ENCODE results near the gene TXNRD2.
"Not testable (repeated sequence)": the region's sequence is repeated elsewhere in the genome, so short reads cannot be mapped to it uniquely, and the experiment has no call there.

Gene TXNRD2

GRCh38 chr22:19935123-19935718, 6.4 kb downstream of the TXNRD2 start:
- not testable (repeated sequence) for H3K36me3 ChIP-seq (ENCODE audit: control insufficient read depth, insufficient read depth, low read length); H3K27ac ChIP-seq (ENCODE audit: low read depth, low read length); H3K4me3 ChIP-seq (ENCODE audit: low read depth, low read length); H3K4me1 ChIP-seq (ENCODE audit: control insufficient read depth, insufficient read depth, low read length); H3K9me3 ChIP-seq (ENCODE audit: control insufficient read depth, insufficient read depth, low read length); H3K9ac ChIP-seq (ENCODE audit: low read depth, low read length); H3K27me3 ChIP-seq (ENCODE audit: control insufficient read depth, insufficient read depth, low read length)

GRCh38 chr22:19933341-19934241, 8.0 kb downstream of the TXNRD2 start:
- Histone ChIP-seq H3K27me3 (ENCODE audit: control insufficient read depth, insufficient read depth, low read length) (no peaks in the 10 kb centered on the region), H3K4me3 (ENCODE audit: low read depth, low read length) (no peak overlapping the region), H3K9ac (ENCODE audit: low read depth, low read length) (no peak overlapping the region), H3K4me1 (ENCODE audit: control insufficient read depth, insufficient read depth, low read length) (no peaks in the 10 kb centered on the region), H3K27ac (ENCODE audit: low read depth, low read length) (no peak overlapping the region), H3K36me3 (ENCODE audit: control insufficient read depth, insufficient read depth, low read length) (no peaks in the 10 kb centered on the region), H3K9me3 (ENCODE audit: control insufficient read depth, insufficient read depth, low read length) (peaks cover 7% of the 10 kb centered on the region; the same call in 1 of the 2 replicates)

- Histone ChIP-seq H3K9me3 (ENCODE audit: control insufficient read depth, insufficient read depth, low read length) (peaks cover 7% of the 10 kb centered on the region; the same call in 1 of the 2 replicates), H3K9ac (ENCODE audit: low read depth, low read length) (no peak overlapping the region), H3K27me3 (ENCODE audit: control insufficient read depth, insufficient read depth, low read length) (no peaks in the 10 kb centered on the region), H3K4me3 (ENCODE audit: low read depth, low read length) (no peak overlapping the region), H3K4me1 (ENCODE audit: control insufficient read depth, insufficient read depth, low read length) (no peaks in the 10 kb centered on the region), H3K27ac (ENCODE audit: low read depth, low read length) (no peak overlapping the region), H3K36me3 (ENCODE audit: control insufficient read depth, insufficient read depth, low read length) (no peaks in the 10 kb centered on the region)
Observed at GRCh38 chr22:19932367-19933206, 9.0 kb downstream of the TXNRD2 start.

GRCh38 chr22:19931514-19931913, 10.1 kb downstream of the TXNRD2 start:
- Histone ChIP-seq H3K4me1 (ENCODE audit: control insufficient read depth, insufficient read depth, low read length) (no peaks in the 10 kb centered on the region), H3K4me3 (ENCODE audit: low read depth, low read length) (no peak overlapping the region), H3K36me3 (ENCODE audit: control insufficient read depth, insufficient read depth, low read length) (no peaks in the 10 kb centered on the region), H3K27me3 (ENCODE audit: control insufficient read depth, insufficient read depth, low read length) (no peaks in the 10 kb centered on the region), H3K9ac (ENCODE audit: low read depth, low read length) (no peak overlapping the region), H3K9me3 (ENCODE audit: control insufficient read depth, insufficient read depth, low read length) (peaks cover 7% of the 10 kb centered on the region; the same call in 1 of the 2 replicates), H3K27ac (ENCODE audit: low read depth, low read length) (no peak overlapping the region)

- no peak overlapping the region for H3K9ac ChIP-seq (ENCODE audit: low read depth, low read length)
- H3K27ac ChIP-seq (ENCODE audit: low read depth, low read length), result no peak overlapping the region
- H3K4me1 ChIP-seq (ENCODE audit: control insufficient read depth, insufficient read depth, low read length), result no peaks in the 10 kb centered on the region
- H3K9me3 ChIP-seq (ENCODE audit: control insufficient read depth, insufficient read depth, low read length), result peaks cover 2% of the 10 kb centered on the region; the same call in 1 of the 2 replicates
- no peaks in the 10 kb centered on the region for H3K27me3 ChIP-seq (ENCODE audit: control insufficient read depth, insufficient read depth, low read length)
- H3K36me3 ChIP-seq (ENCODE audit: control insufficient read depth, insufficient read depth, low read length), result no peaks in the 10 kb centered on the region
- H3K4me3 ChIP-seq (ENCODE audit: low read depth, low read length), result no peak overlapping the region
Observed at GRCh38 chr22:19930551-19931486, 10.8 kb downstream of the TXNRD2 start.

GRCh38 chr22:19929586-19930550, 11.8 kb downstream of the TXNRD2 start:
- Histone ChIP-seq H3K4me3 (ENCODE audit: low read depth, low read length) (no peak overlapping the region), H3K9me3 (ENCODE audit: control insufficient read depth, insufficient read depth, low read length) (no peaks in the 10 kb centered on the region), H3K36me3 (ENCODE audit: control insufficient read depth, insufficient read depth, low read length) (no peaks in the 10 kb centered on the region), H3K9ac (ENCODE audit: low read depth, low read length) (no peak overlapping the region), H3K27ac (ENCODE audit: low read depth, low read length) (no peak overlapping the region), H3K27me3 (ENCODE audit: control insufficient read depth, insufficient read depth, low read length) (no peaks in the 10 kb centered on the region), H3K4me1 (ENCODE audit: control insufficient read depth, insufficient read depth, low read length) (no peaks in the 10 kb centered on the region)

GRCh38 chr22:19928207-19928606, 13.4 kb downstream of the TXNRD2 start:
- Histone ChIP-seq H3K9ac (ENCODE audit: low read depth, low read length) (no peak overlapping the region), H3K4me1 (ENCODE audit: control insufficient read depth, insufficient read depth, low read length) (no peaks in the 10 kb centered on the region), H3K4me3 (ENCODE audit: low read depth, low read length) (no peak overlapping the region), H3K9me3 (ENCODE audit: control insufficient read depth, insufficient read depth, low read length) (no peaks in the 10 kb centered on the region), H3K27ac (ENCODE audit: low read depth, low read length) (no peak overlapping the region), H3K36me3 (ENCODE audit: control insufficient read depth, insufficient read depth, low read length) (no peaks in the 10 kb centered on the region), H3K27me3 (ENCODE audit: control insufficient read depth, insufficient read depth, low read length) (no peaks in the 10 kb centered on the region)

GRCh38 chr22:19927696-19928095, 13.9 kb downstream of the TXNRD2 start:
- Histone ChIP-seq H3K4me3 (ENCODE audit: low read depth, low read length) (no peak overlapping the region), H3K9ac (ENCODE audit: low read depth, low read length) (no peak overlapping the region), H3K27me3 (ENCODE audit: control insufficient read depth, insufficient read depth, low read length) (no peaks in the 10 kb centered on the region), H3K27ac (ENCODE audit: low read depth, low read length) (no peak overlapping the region), H3K9me3 (ENCODE audit: control insufficient read depth, insufficient read depth, low read length) (no peaks in the 10 kb centered on the region), H3K36me3 (ENCODE audit: control insufficient read depth, insufficient read depth, low read length) (no peaks in the 10 kb centered on the region), H3K4me1 (ENCODE audit: control insufficient read depth, insufficient read depth, low read length) (no peaks in the 10 kb centered on the region)

- H3K9ac ChIP-seq (ENCODE audit: low read depth, low read length); H3K9me3 ChIP-seq (ENCODE audit: control insufficient read depth, insufficient read depth, low read length); H3K27ac ChIP-seq (ENCODE audit: low read depth, low read length); H3K36me3 ChIP-seq (ENCODE audit: control insufficient read depth, insufficient read depth, low read length); H3K4me3 ChIP-seq (ENCODE audit: low read depth, low read length); H3K4me1 ChIP-seq (ENCODE audit: control insufficient read depth, insufficient read depth, low read length); H3K27me3 ChIP-seq (ENCODE audit: control insufficient read depth, insufficient read depth, low read length): not testable (repeated sequence)
Observed at GRCh38 chr22:19926028-19926427, 15.6 kb downstream of the TXNRD2 start.

Data from HUES48 (cell line).